GM19023 (cell line): Measurements from ENCODE around the gene GPR171.
A peak's percentile ranks its signal among the peaks of the same experiment; 100 is the strongest.

Experiments used
- ATAC-seq: cut with Tn5 transposase; IDR thresholded peaks from one replicate; pipeline ENCODE4 v1.9.1; 2021; ENCODE audit warnings: mild to moderate bottlenecking, moderate library complexity; ENCODE audit not compliant: unreplicated experiment

GPR171 gene

GRCh38 chr3:151214459-151214858 is 11.4 kb upstream of the GPR171 start:
- no peak for ATAC-seq

DNA sequence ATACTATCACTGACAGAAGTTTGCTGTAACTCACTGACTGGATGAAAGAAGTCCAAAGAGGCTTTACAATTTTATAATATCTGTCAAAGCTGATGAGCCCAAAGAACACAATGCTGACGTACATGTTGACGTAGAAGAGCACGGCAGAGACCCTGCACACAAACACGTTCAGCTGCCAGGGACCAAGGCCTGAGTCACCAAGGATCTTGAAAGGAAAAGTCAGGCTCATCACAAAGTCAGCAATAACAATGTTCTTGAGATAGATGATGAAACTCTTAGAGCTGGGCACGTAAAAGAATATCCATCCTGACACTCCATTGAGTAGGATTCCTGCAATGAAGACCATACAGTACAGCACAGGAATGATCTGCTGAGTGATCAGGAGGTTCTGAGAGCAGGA is 10.9 kb upstream of the GPR171 start:
- no peak for ATAC-seq

DNA sequence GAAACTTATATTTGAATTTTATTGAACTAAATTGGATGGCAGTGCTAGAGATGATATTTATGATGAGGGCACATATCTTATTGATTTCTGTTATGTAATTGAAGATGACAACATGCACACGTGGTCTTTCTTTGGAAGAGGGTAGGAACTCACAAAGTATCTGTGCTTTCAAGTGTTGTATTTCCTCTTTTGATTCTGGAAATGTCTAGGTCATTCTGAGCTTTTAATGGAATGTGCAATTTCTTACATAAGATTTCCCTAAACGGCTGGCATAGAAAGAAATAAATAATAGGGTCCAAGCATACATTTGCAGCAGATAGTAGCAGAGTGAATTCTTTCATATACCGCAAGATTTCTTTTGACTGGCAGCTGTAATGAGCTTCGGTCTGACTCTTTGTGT is 10.1 kb upstream of the GPR171 start:
- no peak for ATAC-seq

GRCh38 chr3:151210676-151211381 is 7.8 kb upstream of the GPR171 start:
- peak; percentile 62 for ATAC-seq

DNA sequence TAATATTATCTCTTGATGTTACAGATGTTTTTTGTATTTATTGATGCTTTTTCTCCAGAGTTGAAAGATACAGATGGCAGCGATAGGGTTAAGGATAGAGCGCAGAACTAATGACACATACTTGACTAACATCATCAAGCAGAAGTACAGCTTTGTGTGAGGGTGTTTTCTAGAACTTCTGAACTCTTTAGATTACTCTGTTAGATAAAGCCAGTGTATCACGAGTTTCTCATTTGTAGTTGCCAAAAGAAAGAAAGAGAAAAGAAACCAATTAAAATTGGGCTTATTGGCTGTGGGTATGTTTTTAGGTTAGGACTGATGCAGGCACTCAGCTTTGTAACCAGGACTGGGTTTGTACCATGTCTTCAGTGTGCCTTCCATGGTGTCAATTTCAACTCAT is 6.6 kb upstream of the GPR171 start:
- ATAC-seq, result no peak

- ATAC-seq, result no peak
Measured at GRCh38 chr3:151206201-151206600, 3.2 kb upstream of the GPR171 start.

DNA sequence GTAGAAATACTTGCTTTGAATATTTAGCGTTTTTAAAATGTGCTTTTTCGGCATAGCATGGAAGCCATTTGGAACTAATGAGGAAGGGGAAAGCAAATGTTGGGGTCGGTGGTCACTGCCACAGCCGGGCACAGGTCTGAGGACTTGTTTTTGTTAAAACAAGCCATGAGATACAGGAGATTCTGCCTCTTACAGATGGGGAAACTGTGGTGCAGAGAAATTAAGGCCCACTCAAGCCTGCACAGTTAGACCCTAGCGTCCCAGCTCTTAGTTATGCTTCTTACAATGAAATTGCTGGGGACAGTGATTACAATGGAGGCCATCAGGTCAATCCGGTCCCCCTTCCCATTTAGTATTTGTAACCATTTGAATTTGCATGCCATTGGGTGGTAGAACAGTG is 2.5 kb upstream of the GPR171 start:
- ATAC-seq, result no peak

DNA sequence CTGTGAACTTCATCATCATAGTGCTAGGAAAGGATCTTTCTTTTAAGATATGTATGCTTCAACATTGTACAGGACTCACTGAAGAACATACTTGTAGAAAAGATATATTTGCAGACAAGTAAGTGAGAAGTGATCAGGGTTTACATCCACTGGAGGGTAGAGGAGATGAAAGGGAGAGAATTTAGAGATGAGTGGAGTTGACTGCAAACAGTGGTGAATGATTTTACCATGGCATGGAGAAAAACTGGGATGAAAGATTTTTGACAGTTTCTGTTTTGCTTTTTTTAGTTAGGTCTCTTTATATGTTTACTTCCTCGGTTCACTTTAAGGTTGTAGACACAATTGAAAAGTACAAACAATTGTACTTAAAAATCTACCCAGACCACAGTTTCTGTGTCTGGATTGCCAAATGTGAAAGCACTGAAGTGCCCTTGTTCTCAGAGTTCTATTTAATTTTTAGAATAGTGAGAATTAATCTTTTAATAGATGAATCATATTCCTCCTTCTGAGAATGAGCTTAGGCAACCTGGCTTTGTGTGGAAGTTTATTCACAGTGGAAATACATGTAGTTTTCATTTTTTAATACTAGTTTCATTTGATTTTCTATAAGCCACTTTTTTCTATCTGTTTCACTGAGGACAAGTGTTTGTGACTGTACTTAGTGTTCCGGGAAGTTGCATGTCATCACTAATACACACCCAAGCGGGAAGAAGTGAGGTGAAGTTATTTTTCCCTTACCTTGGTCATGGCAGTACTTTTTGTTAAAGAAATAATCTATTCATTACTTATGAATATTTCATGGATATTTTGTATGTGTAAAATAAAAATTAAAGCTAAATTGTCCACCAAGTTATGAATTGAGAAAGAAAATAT is 1.8 kb upstream of the GPR171 start:
- no peak for ATAC-seq

- ATAC-seq, result no peak
Measured at GRCh38 chr3:151201051-151201730, 1.8 kb downstream of the GPR171 start.

DNA sequence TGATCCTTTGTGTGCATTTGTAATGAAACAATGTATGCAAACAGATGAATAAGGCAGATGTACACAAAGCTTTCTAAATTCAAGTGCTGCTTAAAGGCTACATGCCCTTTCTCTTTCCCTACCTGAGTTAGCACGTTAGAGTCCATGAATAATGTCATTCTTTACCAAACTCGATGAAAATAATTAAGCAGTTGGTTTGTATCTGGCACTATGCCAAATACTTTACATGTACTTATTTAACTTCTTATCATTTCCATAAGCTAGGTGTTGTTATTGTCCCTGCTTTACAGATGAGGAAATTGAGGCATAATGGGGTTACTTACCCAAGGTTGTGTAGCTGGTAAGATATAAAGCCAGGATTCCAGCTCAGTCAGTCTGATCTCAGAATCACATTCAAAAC is 2.4 kb downstream of the GPR171 start:
- no peak for ATAC-seq

DNA sequence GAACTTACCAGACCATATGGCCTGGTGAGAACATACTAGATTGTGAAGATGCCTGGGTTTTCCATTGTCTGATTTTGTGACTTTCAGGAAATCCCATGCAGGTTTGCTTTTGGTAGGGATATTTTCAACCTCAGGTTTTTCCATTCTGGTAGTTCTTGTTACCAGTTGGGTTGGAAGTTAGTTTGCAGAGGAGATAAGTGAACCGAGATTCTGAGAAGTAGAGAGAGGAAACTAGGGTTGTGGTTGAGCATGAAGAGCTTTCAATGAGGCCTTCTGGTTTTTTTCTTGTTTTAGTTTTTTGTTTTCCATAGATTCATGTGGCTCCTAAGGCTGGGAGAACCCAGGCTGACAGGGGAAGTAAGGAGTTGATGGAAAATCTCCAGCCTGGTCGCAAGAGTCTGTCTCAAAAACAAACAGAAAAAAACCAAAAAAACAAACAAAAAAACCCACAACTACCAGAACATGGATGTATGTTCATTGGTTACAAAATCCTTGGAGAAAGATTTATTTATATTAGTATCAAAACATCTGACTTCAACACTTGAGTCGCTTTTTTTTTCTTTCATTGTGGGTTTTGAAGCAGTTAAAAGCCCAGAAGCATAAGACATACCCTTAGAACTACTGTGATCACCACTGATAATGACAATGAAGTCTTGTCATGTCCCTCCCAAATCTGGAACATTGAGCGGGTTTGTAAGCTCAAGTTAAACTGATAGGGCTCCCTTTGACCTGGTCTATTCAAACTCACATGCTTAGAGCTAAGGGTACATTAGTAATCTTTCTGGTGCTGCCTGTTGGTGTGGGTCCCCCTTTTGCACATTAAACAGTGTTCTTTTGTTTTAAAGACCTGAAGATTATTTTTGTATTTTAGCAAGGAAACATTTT is 3.2 kb downstream of the GPR171 start:
- ATAC-seq, result no peak

DNA sequence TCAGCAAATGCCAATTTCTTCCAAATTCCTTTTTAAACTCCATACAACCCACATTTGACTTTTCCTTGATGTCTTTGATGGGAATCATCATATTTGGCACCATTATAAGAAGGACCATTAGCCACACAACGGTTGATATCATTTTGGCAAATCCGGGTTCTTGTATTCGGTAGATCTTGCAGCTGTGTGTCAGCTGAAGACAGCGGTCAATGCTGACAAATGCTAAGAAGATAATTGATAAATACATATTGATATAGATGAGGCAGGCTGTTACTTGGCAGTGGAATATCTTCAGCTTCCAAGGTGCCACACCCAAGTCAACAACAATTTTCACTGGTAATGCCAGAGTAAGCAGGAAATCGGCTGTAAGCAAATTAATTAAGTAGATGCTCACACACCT is 4.2 kb downstream of the GPR171 start:
- no peak for ATAC-seq

DNA sequence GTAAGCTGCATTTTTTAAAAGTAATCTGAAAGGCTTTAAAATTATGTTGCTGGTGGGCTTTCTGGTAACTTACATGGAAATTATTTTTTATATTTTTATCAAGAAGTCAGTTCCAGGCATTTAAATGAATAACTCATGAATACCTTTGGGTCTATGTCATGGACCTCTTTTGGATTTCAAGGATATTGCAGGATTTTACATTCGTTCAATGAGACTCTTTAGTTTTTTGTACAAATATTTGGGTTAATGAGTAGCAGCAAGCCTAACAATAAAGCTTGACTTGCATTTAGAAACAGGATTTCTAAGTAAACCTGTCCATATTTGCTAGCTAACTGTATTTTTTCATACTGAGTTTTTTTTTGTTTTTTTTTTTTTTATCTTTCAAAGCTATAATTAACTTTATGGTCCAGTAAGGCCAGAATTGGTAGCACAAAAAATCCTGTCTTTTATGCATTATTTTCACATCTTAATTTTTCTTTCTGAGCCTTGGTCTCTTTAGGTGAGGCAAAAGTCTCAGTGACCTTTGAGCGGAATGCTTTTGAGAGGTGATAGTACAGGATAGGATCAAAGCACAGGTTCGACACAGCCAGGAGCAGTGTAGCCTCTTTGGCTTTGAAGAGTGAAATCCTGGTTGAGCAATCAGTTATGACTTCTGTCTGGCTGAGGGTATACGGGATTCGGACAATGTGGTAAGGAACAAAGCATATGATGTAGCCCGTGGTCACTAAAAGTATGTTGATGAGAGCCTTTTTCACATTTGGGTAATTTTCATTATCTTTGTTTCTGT is 4.8 kb downstream of the GPR171 start:
- ATAC-seq, result no peak

DNA sequence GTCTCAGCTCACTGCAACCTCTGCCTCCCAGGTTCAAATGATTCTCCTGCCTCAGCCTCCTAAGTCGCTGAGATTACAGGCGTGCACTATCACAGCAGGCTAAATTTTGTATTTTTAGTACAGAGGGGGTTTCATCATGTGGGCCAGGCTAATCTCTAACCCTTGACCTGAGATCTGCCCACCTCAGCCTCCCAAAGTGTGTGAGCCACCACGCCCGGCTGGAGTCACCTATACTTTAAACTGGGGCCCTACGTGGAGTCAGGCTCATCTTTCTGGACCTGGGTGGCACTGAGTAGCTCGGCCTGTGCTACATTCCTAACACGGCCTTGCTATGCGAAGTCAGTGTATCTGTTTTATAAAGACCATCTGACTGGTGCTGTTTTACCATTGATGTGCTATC is 5.8 kb downstream of the GPR171 start:
- ATAC-seq, result no peak

GRCh38 chr3:151196434-151196833 is 6.6 kb downstream of the GPR171 start:
- ATAC-seq, result no peak

DNA sequence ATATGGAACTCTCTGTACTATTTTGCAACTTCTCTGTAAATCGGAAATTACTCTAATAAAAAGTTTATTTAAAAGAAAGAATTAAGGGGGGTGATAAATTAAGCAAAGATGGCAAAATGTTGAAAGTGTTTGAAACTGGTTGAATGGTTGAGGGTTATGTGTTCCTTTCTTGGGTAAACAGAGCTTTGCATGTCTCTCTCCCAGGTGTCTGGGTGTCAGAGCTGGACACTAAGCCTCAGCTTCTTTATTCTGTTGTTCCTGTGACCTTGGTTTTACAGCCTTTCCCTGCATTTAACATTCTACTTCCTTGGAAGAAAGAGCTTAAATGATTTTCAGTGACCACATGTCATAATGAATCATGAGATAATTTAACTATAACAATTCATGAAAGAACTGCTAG is 7.2 kb downstream of the GPR171 start:
- no peak for ATAC-seq

- ATAC-seq, result no peak
Measured at GRCh38 chr3:151192545-151192944, 10.5 kb downstream of the GPR171 start.

DNA sequence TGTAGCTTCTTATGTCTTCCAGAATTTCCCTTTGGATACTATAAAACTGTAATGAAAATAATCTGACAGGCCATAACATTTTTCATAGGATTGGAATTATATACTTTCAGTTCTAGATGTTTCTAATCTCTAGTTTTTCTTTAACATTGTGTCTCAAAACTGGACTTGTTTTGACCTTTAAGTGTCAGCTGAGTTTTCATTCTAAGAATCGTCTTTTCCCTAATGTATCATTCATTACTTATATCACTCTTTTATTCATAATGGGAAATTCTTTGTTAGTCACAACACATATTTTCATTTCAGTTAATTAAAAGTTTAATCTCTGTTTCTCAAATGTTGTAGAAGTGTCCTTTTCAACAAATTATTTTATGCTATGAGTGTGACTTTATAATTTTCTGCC is 11.9 kb downstream of the GPR171 start:
- no peak for ATAC-seq

- ATAC-seq, result no peak
Measured at GRCh38 chr3:151183265-151183671, 19.7 kb downstream of the GPR171 start.
